NCI-H524 treated with DMSO at 0.1 percent for 48 hours (cell line): ENCODE measurements around the gene NUDT21.
"Not testable (repeated sequence)": the region's sequence is repeated elsewhere in the genome, so short reads cannot be mapped to it uniquely, and the experiment has no call there.

Source experiments
- DNase-seq: peaks from one replicate; lab custom pipeline; 2025; lab: John Stamatoyannopoulos, UW

Gene NUDT21

GRCh38 chr16:56450986-56451752, at the start of gene NUDT21, which contains the start of gene OGFOD1:
Gene NUDT21, minus strand, starts transcription at chr16:56451332. Its CDS starts 130 bp downstream, at chr16:56451202.
Gene OGFOD1, plus strand, starts transcription at chr16:56451554. Its CDS starts 59 bp downstream, at chr16:56451613.
- DNase-seq = peak; percentile 96

GRCh38 chr16:56493815-56494214, 42.7 kb upstream of the NUDT21 start:
- no peak for DNase-seq

GRCh38 chr16:56493126-56493525, 42.0 kb upstream of the NUDT21 start:
- no peak for DNase-seq

GRCh38 chr16:56491657-56492261, 40.6 kb upstream of the NUDT21 start:
- DNase-seq = no peak

GRCh38 chr16:56488868-56489267, 37.7 kb upstream of the NUDT21 start:
- DNase-seq = not testable (repeated sequence)

- DNase-seq = no peak
Observed at GRCh38 chr16:56488035-56488434, 36.9 kb upstream of the NUDT21 start.

- DNase-seq = no peak
Observed at GRCh38 chr16:56483394-56483793, 32.3 kb upstream of the NUDT21 start.

GRCh38 chr16:56482683-56483236, 31.6 kb upstream of the NUDT21 start:
- DNase-seq = no peak

GRCh38 chr16:56481468-56482122, 30.5 kb upstream of the NUDT21 start:
- DNase-seq = peak; percentile 53

- peak; percentile 97 for DNase-seq
Observed at GRCh38 chr16:56480776-56481467, 29.8 kb upstream of the NUDT21 start.

- DNase-seq = no peak
Observed at GRCh38 chr16:56479469-56479868, 28.3 kb upstream of the NUDT21 start.

- DNase-seq = no peak
Observed at GRCh38 chr16:56478281-56479049, 27.3 kb upstream of the NUDT21 start.

- DNase-seq = no peak
Observed at GRCh38 chr16:56477096-56477878, 26.2 kb upstream of the NUDT21 start.

- DNase-seq = peak; percentile 0
Observed at GRCh38 chr16:56475201-56475600, 24.1 kb upstream of the NUDT21 start.

- DNase-seq = no peak
Observed at GRCh38 chr16:56470666-56471065, 19.5 kb upstream of the NUDT21 start.

GRCh38 chr16:56470232-56470631, 19.1 kb upstream of the NUDT21 start:
- DNase-seq = no peak

- no peak for DNase-seq
Observed at GRCh38 chr16:56469748-56470147, 18.6 kb upstream of the NUDT21 start.

- no peak for DNase-seq
Observed at GRCh38 chr16:56468800-56469199, 17.7 kb upstream of the NUDT21 start.

GRCh38 chr16:56466344-56466743, 15.2 kb upstream of the NUDT21 start:
- no peak for DNase-seq

GRCh38 chr16:56463153-56463552, 12.0 kb upstream of the NUDT21 start:
- DNase-seq = no peak
